HG03342 (cell line): ENCODE results near the gene DNAAF5.

Experiments
- ATAC-seq: cut with Tn5 transposase; IDR thresholded peaks from one replicate; pipeline ENCODE4 v1.9.1; 2021; ENCODE audit warnings: mild to moderate bottlenecking, moderate library complexity; ENCODE audit not compliant: unreplicated experiment

The DNAAF5 gene

GRCh38 chr7:831596-832166 lies 105.2 kb downstream of the DNAAF5 start:
- peak; percentile 66 for ATAC-seq

DNA sequence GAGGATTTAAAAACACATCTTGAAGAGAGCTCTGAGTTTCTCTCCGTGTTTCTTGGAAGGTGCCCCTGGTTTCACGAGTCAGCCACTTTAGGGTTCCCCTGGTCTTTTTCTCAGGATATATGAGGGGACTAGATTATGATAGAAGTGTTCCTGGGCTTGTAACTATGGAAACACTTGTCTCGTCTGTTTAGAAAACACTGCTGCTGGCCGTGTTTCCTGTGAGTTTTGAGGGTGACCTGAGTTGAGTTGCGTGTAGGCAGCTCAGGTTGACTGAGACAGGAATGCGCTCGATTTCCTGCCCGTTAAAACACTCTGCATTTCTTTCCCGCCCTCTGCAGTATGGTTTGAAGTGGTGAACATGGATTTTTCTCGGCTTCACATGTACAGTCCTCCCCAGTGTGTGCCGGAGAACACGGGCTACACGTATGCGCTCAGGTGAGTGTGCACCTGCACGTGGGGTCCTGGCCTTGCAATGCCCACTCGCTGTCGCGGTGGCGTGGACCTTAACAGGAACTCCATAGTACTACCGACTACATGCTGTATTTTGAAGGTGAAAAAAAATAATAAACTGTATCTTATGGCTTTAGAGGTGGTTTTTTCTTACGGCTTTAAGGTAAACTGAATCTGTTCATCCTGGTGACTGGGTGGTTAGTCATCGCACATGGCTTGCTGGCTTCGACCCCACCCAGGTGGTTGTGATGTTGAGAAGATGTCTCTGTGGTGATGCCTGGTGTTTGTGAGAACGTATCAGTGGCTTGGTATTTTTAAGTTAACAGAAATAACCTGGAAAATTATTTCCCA lies 105.9 kb downstream of the DNAAF5 start, which contains the start of gene SUN1:
Gene SUN1 (plus strand): TSS at position 310 of the 801 bp plus-strand sequence. CDS start 49 bp downstream, at position 359.
- peak; percentile 64 for ATAC-seq

GRCh38 chr7:832968-833424 lies 106.5 kb downstream of the DNAAF5 start:
- ATAC-seq: no peak

DNA sequence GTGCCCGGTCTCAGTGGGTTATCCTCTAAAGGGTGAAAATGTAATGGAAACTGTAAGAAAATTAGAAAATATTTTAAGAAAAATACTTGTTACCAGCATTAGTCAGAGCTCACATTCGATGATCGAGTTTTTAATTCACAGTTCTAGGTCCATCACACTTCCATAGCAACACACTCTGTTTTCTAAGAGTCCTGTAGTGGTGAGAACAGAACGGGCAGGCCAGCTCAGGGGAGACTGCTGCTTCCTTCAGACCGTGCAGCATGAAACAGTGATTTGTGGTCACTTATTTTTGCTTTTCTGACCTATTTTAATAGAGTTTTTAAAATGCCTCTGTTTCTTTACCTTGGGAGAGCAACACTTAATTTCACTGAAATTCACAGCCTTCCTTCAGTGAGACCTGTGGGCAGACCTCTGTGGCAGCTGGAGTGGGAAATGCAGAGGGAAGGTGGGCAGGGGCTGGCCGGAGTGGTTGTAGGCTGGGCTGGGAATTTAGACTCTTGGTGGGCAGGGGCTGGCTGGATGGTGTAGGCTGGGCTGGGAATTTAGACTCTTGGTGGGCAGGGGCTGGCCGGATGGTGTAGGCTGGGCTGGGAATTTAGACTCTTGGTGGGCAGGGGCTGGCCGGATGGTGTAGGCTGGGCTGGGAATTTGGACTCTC lies 107.2 kb downstream of the DNAAF5 start:
- ATAC-seq: no peak

GRCh38 chr7:834277-834676 lies 107.8 kb downstream of the DNAAF5 start:
- no peak for ATAC-seq

DNA sequence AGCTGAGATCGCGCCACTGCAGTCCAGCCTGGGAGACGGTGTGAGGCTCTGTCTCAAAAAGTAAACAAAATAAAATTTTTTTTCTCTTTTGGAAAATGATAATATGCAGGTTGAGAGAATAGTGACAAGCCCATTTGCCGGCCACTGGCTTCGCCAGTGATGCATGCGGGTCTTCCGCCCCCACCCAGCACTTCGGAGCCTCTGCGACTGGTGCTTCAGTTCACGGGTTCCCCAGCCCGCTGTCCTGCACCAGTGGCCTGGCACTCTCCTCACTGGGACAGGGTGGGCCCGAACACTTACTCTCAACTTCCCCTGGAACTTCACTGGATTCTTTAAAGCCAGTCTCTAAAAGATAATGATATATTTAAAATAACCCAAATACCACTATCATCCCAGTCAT lies 108.5 kb downstream of the DNAAF5 start:
- ATAC-seq: no peak

DNA sequence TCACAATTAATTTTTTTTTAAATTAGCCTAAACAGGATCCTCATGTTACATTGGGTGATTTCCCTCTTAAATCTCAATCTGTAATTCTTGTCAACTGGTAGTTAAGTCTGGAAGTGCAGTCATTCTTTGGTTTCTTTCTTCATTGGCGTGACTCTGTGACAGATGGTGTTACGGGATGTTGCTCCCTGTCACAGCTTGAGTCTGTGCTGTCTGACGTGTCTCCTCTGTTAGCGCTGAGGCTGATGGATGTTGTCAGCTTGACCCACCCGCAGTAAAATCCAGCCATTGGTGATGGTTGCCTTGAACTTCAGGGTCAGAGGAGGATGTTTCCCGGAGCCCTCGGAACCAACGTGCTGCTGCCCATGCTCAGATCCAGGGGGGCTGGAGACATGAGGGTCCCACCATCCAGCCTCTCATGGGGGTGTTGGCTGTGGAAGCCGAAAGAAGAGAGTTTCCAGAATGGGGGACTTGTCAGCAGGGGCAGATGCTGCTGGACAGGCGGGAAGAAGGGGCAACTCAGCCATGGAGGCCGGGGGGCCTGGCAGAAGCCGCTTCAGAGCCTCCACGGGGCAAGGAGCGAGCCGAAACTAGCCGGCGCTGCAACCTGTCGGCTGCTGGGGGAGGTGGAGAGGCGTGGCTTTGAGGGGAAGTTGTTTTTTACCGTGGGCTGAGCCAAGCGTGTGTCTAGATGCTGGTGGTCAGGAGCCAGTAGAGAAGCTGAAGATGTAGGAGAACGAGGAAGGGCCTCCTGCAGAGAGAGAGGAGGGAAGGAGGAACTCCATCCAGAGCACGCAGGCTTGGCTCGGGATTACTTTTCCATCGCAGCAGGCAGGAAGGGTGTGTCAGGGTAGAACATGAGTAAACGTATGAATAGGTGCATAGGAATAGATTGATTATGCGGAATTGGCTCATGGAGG lies 109.2 kb downstream of the DNAAF5 start:
- no peak for ATAC-seq
